Measurements from ENCODE around the gene FHAD1. TPM values are rescaled to one million over a fixed set of nuclear protein-coding genes. Genes with fewer than 3 reads are reported as not detected.

The FHAD1 gene
- total RNA-seq, 1 donor from 2014 or later: not detected

- peak; percentile 65 for DNase-seq (ENCODE audit: extremely low spot score, unreplicated experiment)
- H3K4me3 Mint-ChIP-seq (ENCODE audit: unreplicated experiment): no peak overlapping the region
- no peaks in the 10 kb centered on the region for H3K4me1 Mint-ChIP-seq (ENCODE audit: unreplicated experiment)
- no peaks in the 10 kb centered on the region for H3K36me3 Mint-ChIP-seq (ENCODE audit: unreplicated experiment)
- no peak overlapping the region for H3K27ac Mint-ChIP-seq (ENCODE audit: unreplicated experiment)
- H3K9me3 Mint-ChIP-seq (ENCODE audit: unreplicated experiment): no peaks in the 10 kb centered on the region
- H3K27me3 Mint-ChIP-seq (ENCODE audit: unreplicated experiment): peaks cover 36% of the 10 kb centered on the region
- no peak for TF ChIP-seq CTCF (IDR thresholded peaks at IDR 0.05)
These were observed 29.1 kb downstream of the FHAD1 start for GRCh38 chr1:15275921-15276683.

- H3K4me3 Mint-ChIP-seq (ENCODE audit: unreplicated experiment): no peak overlapping the region
- H3K4me1 Mint-ChIP-seq (ENCODE audit: unreplicated experiment): no peaks in the 10 kb centered on the region
- DNase-seq (ENCODE audit: extremely low spot score, unreplicated experiment): peak; percentile 27
- no peak overlapping the region for H3K27ac Mint-ChIP-seq (ENCODE audit: unreplicated experiment)
- no peaks in the 10 kb centered on the region for H3K9me3 Mint-ChIP-seq (ENCODE audit: unreplicated experiment)
- H3K27me3 Mint-ChIP-seq (ENCODE audit: unreplicated experiment): peaks cover 38% of the 10 kb centered on the region
- H3K36me3 Mint-ChIP-seq (ENCODE audit: unreplicated experiment): no peaks in the 10 kb centered on the region
- TF ChIP-seq CTCF (IDR thresholded peaks at IDR 0.05): no peak
These were observed 29.8 kb downstream of the FHAD1 start for GRCh38 chr1:15276691-15277446.

- peak; percentile 27 for DNase-seq (ENCODE audit: extremely low spot score, unreplicated experiment)
- TF ChIP-seq CTCF (IDR thresholded peaks at IDR 0.05): no peak
- H3K27me3 Mint-ChIP-seq (ENCODE audit: unreplicated experiment): peaks cover 32% of the 10 kb centered on the region
- H3K4me3 Mint-ChIP-seq (ENCODE audit: unreplicated experiment): no peak overlapping the region
- no peaks in the 10 kb centered on the region for H3K9me3 Mint-ChIP-seq (ENCODE audit: unreplicated experiment)
- H3K27ac Mint-ChIP-seq (ENCODE audit: unreplicated experiment): no peak overlapping the region
- H3K4me1 Mint-ChIP-seq (ENCODE audit: unreplicated experiment): no peaks in the 10 kb centered on the region
- H3K36me3 Mint-ChIP-seq (ENCODE audit: unreplicated experiment): no peaks in the 10 kb centered on the region
These were observed 30.4 kb downstream of the FHAD1 start for GRCh38 chr1:15277447-15277838.

GRCh38 chr1:15277933-15278332 lies 30.9 kb downstream of the FHAD1 start:
- no peak for TF ChIP-seq CTCF (IDR thresholded peaks at IDR 0.05)

GRCh38 chr1:15279576-15280230 lies 32.7 kb downstream of the FHAD1 start:
- H3K4me1 Mint-ChIP-seq (ENCODE audit: unreplicated experiment): peaks cover 12% of the 10 kb centered on the region
- no peak overlapping the region for H3K27ac Mint-ChIP-seq (ENCODE audit: unreplicated experiment)
- TF ChIP-seq CTCF (IDR thresholded peaks at IDR 0.05): no peak
- H3K9me3 Mint-ChIP-seq (ENCODE audit: unreplicated experiment): no peaks in the 10 kb centered on the region
- no peaks in the 10 kb centered on the region for H3K36me3 Mint-ChIP-seq (ENCODE audit: unreplicated experiment)
- DNase-seq (ENCODE audit: extremely low spot score, unreplicated experiment): no peak
- H3K27me3 Mint-ChIP-seq (ENCODE audit: unreplicated experiment): peaks cover 20% of the 10 kb centered on the region
- no peak overlapping the region for H3K4me3 Mint-ChIP-seq (ENCODE audit: unreplicated experiment)

More at GRCh38 chr1:15277933-15278332, 30.9 kb downstream of the FHAD1 start:
- H3K27me3 Mint-ChIP-seq (ENCODE audit: unreplicated experiment): peaks cover 28% of the 10 kb centered on the region
- no peak for DNase-seq (ENCODE audit: extremely low spot score, unreplicated experiment)
- peaks cover 3% of the 10 kb centered on the region for H3K4me1 Mint-ChIP-seq (ENCODE audit: unreplicated experiment)
- no peaks in the 10 kb centered on the region for H3K9me3 Mint-ChIP-seq (ENCODE audit: unreplicated experiment)
- no peaks in the 10 kb centered on the region for H3K36me3 Mint-ChIP-seq (ENCODE audit: unreplicated experiment)
- H3K27ac Mint-ChIP-seq (ENCODE audit: unreplicated experiment): no peak overlapping the region
- H3K4me3 Mint-ChIP-seq (ENCODE audit: unreplicated experiment): no peak overlapping the region
